PC-3 (cell line): ENCODE measurements around the gene GDI2. TPM values are rescaled to one million over a fixed set of nuclear protein-coding genes. Genes with fewer than 3 reads are reported as not detected.

Experiments
- ATAC-seq: fragments of 200-7000 bp; cut with Tn5 transposase; 2 replicates; pipeline ENCODE4 v1.9.1; 2020; ENCODE audit warnings: mild to moderate bottlenecking, moderate library complexity
- BruUV-seq: library from RNA; stranded (reverse); fragments of 400-500 nt; replicated peaks from 2 replicates; lab custom pipeline; 2021; lab: Mats Ljungman, UMichigan
- CTCF ChIA-PET: fragments of 300-600 bp; sonication (Branson Sonifier 250); formaldehyde crosslinking; loops from one replicate; lab custom pipeline; 2022; ENCODE audit warnings: antibody characterized with exemption; lab: Charles Lee
- POLR2A ChIA-PET: fragments of 300-600 bp; sonication (Branson Sonifier 250); formaldehyde crosslinking; loops from one replicate; lab custom pipeline; 2022; ENCODE audit warnings: antibody characterized with exemption; ENCODE audit not compliant: unreplicated experiment; lab: Charles Lee
- DNase-seq: peaks from one replicate; pipeline ENCODE4 v3.0.0-alpha.2; 2015
- H2AFZ ChIP-seq: fragments of 300-600 bp; sonication (generic); 2 replicates; pipeline ENCODE4 v1.6.0; 2016; ENCODE audit warnings: antibody characterized with exemption, low read length
- H3F3A ChIP-seq: fragments of 300-600 bp; sonication (generic); one replicate; pipeline ENCODE4 v1.6.0; 2017; ENCODE audit warnings: antibody characterized with exemption, low read length, control low read depth, mild to moderate bottlenecking; ENCODE audit not compliant: unreplicated experiment
- H3K27ac ChIP-seq: fragments of 300-600 bp; sonication (generic); 2 replicates; pipeline ENCODE4 v1.5.1; 2016; ENCODE audit warnings: mild to moderate bottlenecking, low read length
- H3K27me3 ChIP-seq: fragments of 300-600 bp; sonication (generic); 2 replicates; pipeline ENCODE4 v1.6.1; 2016; ENCODE audit warnings: low read length, mixed read lengths
- H3K36me3 ChIP-seq: fragments of 300-600 bp; sonication (generic); 2 replicates; pipeline ENCODE4 v1.6.1; 2016; ENCODE audit warnings: low read depth, mixed run types, low read length, mixed read lengths
- H3K4me1 ChIP-seq: fragments of 300-600 bp; sonication (generic); 2 replicates; pipeline ENCODE4 v1.5.1; 2016; ENCODE audit warnings: low read length; ENCODE audit not compliant: insufficient read depth
- H3K4me2 ChIP-seq: fragments of 300-600 bp; sonication (generic); 2 replicates; pipeline ENCODE4 v1.6.0; 2016; ENCODE audit warnings: low read length
- H3K4me3 ChIP-seq: fragments of 300-600 bp; sonication (generic); 2 replicates; pipeline ENCODE4 v1.5.1; 2016; ENCODE audit warnings: mild to moderate bottlenecking, low read length, mixed read lengths
- H3K79me2 ChIP-seq: fragments of 300-600 bp; sonication (generic); 2 replicates; pipeline ENCODE4 v1.6.1; 2017; ENCODE audit warnings: low read length, mixed read lengths
- H3K9ac ChIP-seq: fragments of 300-600 bp; sonication (generic); 2 replicates; pipeline ENCODE4 v1.6.0; 2016; ENCODE audit warnings: mild to moderate bottlenecking, low read length
- H3K9me2 ChIP-seq: fragments of 300-600 bp; sonication (generic); replicated peaks from 2 replicates; pipeline ENCODE4 v1.6.1; 2016; ENCODE audit warnings: mixed run types, low read length, mixed read lengths
- H3K9me3 ChIP-seq: fragments of 300-600 bp; sonication (generic); 2 replicates; pipeline ENCODE4 v1.6.1; 2016; ENCODE audit warnings: low read length, mixed read lengths
- H4K20me1 ChIP-seq: fragments of 300-600 bp; sonication (generic); 2 replicates; pipeline ENCODE4 v1.6.1; 2016; ENCODE audit warnings: low read length, mixed read lengths
- EZH2 ChIP-seq: fragments of 300-600 bp; sonication (generic); IDR thresholded peaks from one replicate; pipeline ENCODE4 v1.6.1; 2017; ENCODE audit warnings: antibody characterized with exemption, mild to moderate bottlenecking, low read length; ENCODE audit not compliant: unreplicated experiment
- EZH2phosphoT487 ChIP-seq: fragments of 300-600 bp; sonication (generic); IDR thresholded peaks from 2 replicates; pipeline ENCODE4 v1.6.1; 2018; ENCODE audit warnings: mild to moderate bottlenecking, antibody characterized with exemption, low read length, borderline replicate concordance
- intact Hi-C: fragments of 100-400 bp; cut with micrococcal nuclease; formaldehyde crosslinking; loops from 2 replicates; pipeline ENCODE4 v1.9.0; 2023
- total RNA-seq: library from RNA; depleted of rRNA; stranded (reverse); fragments of >200 nt; gene quantifications from 2 replicates; pipeline ENCODE4 v1.2.3, GENCODE V29; 2014
- TF ChIP-seq, protein P1 (sequence below): fragments of 300-600 bp; sonication (generic); conservative IDR thresholded peaks from 2 replicates; pipeline ENCODE4 v1.5.1; 2017; ENCODE audit warnings: antibody characterized with exemption, low read depth, mild to moderate bottlenecking, low read length

The GDI2 gene
- total RNA-seq, 1 experiment from 2014 or later: 122 TPM

DNA sequence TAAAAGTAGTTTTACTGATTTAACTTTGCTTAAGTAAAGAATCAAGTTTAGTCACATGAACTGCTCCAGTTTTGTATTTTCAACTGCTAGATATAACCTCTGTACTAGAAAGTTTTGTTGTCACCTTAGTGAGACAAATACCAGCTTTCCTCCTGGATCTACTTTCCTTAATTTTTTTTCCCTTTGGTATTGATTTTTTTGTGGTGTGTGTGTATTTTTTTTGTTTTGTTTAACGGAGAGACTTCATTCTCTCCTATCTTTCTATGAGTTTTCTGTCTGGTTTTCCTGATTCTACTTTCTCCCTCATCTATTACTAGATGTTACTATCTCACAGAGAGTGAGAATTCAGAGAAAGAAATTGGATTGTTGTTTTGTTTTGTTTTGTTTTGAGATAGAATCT, 76.6 kb downstream of the GDI2 start:
- no peak overlapping the region for H3K9ac ChIP-seq
- intact Hi-C loops: no loop called here
- POLR2A ChIA-PET: no interaction called here
- ATAC-seq: no peak
- H3K9me2 ChIP-seq: no peaks in the 10 kb centered on the region
- no peak for DNase-seq
- CTCF ChIA-PET: no interaction called here
- no peak overlapping the region for H2AFZ ChIP-seq
- no peaks in the 10 kb centered on the region; the same call in 1 of the 2 replicates for H3K36me3 ChIP-seq
- no peaks in the 10 kb centered on the region for H3K9me3 ChIP-seq
- no peak for TF ChIP-seq EZH2
- no peak overlapping the region for H3K4me3 ChIP-seq
- BruUV-seq: no TSS peak
- H3K4me2 ChIP-seq: no peak overlapping the region
- no peaks in the 10 kb centered on the region for H3K27me3 ChIP-seq
- H3K27ac ChIP-seq: no peak overlapping the region
- no peaks in the 10 kb centered on the region for H4K20me1 ChIP-seq
- no peaks in the 10 kb centered on the region for H3K79me2 ChIP-seq
- no peaks in the 10 kb centered on the region for H3F3A ChIP-seq
- no peaks in the 10 kb centered on the region for H3K4me1 ChIP-seq

DNA sequence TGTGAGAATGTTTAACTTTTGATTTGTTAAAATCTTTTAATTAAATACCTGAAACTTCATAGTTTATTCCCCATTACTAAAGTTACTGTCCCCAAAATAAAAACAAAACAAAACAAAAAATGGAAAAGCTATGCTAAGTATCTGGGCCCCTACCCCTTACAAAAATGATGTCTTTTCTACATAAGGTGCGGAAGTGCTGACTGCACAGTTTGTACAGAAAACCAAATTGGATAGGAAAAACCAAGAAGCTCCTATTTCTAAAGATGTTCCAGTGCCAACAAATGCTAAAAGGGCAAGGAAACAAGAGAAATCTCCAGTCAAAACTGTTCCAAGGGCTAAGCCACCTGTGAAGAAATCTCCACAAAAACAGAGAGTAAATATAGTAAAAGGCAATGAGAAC, 78.1 kb downstream of the GDI2 start:
- no peak overlapping the region for H3K4me2 ChIP-seq
- TF ChIP-seq EZH2: no peak
- TF ChIP-seq EZH2phosphoT487: no peak
- TF ChIP-seq, protein P1, sequence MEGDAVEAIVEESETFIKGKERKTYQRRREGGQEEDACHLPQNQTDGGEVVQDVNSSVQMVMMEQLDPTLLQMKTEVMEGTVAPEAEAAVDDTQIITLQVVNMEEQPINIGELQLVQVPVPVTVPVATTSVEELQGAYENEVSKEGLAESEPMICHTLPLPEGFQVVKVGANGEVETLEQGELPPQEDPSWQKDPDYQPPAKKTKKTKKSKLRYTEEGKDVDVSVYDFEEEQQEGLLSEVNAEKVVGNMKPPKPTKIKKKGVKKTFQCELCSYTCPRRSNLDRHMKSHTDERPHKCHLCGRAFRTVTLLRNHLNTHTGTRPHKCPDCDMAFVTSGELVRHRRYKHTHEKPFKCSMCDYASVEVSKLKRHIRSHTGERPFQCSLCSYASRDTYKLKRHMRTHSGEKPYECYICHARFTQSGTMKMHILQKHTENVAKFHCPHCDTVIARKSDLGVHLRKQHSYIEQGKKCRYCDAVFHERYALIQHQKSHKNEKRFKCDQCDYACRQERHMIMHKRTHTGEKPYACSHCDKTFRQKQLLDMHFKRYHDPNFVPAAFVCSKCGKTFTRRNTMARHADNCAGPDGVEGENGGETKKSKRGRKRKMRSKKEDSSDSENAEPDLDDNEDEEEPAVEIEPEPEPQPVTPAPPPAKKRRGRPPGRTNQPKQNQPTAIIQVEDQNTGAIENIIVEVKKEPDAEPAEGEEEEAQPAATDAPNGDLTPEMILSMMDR: no peak
- no peaks in the 10 kb centered on the region for H3K9me3 ChIP-seq
- H3K4me3 ChIP-seq: no peak overlapping the region
- H3K27me3 ChIP-seq: no peaks in the 10 kb centered on the region
- H2AFZ ChIP-seq: no peak overlapping the region
- H3K27ac ChIP-seq: no peak overlapping the region
- no peaks in the 10 kb centered on the region for H3F3A ChIP-seq
- DNase-seq (no peak), ATAC-seq (no peak)
- H3K9ac ChIP-seq: no peak overlapping the region
- POLR2A ChIA-PET: no interaction called here
- peaks cover 8% of the 10 kb centered on the region; the same call in 1 of the 2 replicates for H3K36me3 ChIP-seq
- H3K79me2 ChIP-seq: no peaks in the 10 kb centered on the region
- H3K4me1 ChIP-seq: no peaks in the 10 kb centered on the region
- H3K9me2 ChIP-seq: no peaks in the 10 kb centered on the region
- intact Hi-C loops: no loop called here
- no peaks in the 10 kb centered on the region for H4K20me1 ChIP-seq
- no TSS peak for BruUV-seq
- CTCF ChIA-PET: no interaction called here

DNA sequence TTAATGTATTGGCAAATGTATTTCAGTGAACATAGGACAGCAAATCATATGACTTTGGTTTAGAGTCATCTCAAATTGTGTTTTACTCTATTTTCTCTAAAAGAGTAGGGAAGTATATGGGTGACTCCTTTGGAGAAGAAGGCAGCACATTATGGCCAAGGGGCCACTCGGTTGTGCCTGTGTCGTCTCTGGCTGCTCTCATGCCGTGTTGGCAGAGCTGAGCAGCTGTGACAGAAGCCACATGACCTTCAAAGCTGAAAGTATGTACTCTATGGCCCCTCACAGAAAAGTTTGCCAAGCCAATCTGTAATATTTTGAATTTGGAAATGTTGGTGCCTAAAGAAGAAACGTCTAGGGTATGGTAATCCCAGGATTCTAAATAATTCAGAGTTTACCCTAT, 81.1 kb downstream of the GDI2 start:
- Histone ChIP-seq H3K27me3 (no peaks in the 10 kb centered on the region), H3K36me3 (peaks cover 8% of the 10 kb centered on the region; the same call in 1 of the 2 replicates), H4K20me1 (no peaks in the 10 kb centered on the region), H3K9me2 (no peaks in the 10 kb centered on the region), H3F3A (no peaks in the 10 kb centered on the region), H3K4me2 (no peak overlapping the region), H3K9ac (no peak overlapping the region), H3K4me3 (no peak overlapping the region), H2AFZ (no peak overlapping the region), H3K27ac (no peak overlapping the region), H3K9me3 (no peaks in the 10 kb centered on the region), H3K79me2 (no peaks in the 10 kb centered on the region), H3K4me1 (no peaks in the 10 kb centered on the region)
- intact Hi-C loops: no loop called here
- ChIA-PET POLR2A (no interaction called here), CTCF (no interaction called here)
- no peak for DNase-seq
- no peak for ATAC-seq
- no TSS peak for BruUV-seq
- TF ChIP-seq EZH2 (no peak), EZH2phosphoT487 (no peak)
- TF ChIP-seq, protein P1: no peak
